Measurements from ENCODE around the gene KANSL1.
"Not testable (repeated sequence)": the region's sequence is repeated elsewhere in the genome, so short reads cannot be mapped to it uniquely, and the experiment has no call there.

The KANSL1 gene

DNA sequence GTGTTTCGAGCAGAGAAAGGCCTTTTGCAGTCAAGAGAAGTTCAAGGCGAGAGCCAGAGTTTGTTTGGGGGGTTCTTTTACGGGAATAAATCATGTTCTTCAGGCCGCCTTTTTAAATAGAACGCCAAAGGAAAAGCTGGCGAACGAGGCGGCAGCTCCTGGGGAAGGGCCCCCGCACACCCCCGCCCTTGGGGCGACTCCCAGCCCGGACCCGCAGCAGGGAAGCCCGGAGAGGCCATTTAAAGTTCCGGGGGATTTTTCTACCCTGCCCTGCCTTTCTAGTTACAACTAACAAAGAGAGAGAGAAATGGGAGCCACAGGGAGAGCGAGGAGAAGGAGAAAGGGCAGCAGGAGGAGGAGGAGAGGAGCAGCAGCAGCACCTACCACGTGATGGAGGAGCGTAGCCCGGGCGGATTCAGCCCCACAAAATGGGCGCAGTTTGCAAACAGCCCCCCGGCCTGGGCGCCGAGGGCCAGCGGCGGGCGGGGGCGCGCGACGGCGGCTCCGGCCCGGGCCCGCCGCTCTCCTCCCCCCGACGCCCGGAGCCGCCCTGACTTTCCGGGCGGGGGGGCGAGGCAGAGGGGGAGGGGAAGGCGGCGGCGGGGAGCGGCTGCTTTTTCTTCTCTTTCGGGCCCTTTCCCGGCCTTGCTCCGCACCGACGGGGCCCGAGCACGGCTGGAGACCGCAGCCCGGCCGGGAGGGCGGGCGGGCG is 634 bp downstream of the KANSL1 start:
- DNase-seq = peak; percentile 60

DNA sequence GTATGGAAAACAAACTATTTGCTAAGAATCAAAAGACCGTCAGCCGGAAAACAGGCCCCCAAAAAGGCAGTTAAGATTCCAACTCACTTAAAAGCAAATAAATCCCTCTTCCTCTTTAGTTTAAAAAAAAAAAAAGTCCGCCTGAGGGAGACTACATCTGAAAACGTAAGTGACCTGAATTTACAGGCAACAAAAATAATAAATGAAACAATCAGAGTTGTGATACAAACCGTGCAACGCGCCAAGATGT is 1.1 kb downstream of the KANSL1 start:
- DNase-seq = no peak

DNA sequence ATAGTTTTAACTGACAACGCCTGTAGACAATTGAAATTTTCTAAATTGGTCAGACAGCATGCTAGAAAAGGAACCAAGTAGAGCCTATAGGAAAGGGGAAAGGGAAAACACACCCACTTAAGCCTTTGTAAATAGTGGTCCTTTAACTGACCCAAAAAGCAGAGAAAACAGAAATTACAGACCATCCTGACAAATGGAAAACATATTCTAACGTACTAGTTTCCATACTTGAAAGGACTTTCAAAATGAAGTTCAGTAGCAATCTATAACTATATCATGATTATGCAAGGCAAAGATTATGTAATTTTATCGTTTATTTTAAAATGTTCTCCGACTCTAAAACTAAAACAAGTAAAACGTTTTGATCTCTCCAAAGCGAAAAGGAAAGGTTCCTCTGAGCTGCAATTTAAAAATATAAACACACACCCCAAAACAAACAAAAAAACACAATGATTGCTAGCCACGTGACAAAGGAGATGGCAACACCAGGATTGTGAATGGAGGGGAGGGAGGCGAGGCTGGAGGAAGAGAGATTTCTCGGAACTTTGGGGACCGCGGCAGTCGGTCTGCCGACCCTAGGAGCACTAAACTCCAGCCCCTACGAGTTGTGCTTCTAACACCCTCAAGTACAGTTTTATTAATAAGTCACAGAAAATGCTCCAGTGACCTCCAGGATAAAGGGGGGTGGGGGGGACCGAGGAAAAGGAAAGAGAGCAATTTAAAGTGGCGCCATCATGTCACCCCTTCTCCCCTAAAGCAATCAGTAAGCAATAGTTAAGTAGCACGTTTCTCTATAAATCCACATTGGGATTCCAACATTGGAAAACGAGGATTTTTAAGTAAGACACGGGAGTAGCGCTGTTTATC is 1.7 kb downstream of the KANSL1 start:
- peak; percentile 55 for DNase-seq

DNA sequence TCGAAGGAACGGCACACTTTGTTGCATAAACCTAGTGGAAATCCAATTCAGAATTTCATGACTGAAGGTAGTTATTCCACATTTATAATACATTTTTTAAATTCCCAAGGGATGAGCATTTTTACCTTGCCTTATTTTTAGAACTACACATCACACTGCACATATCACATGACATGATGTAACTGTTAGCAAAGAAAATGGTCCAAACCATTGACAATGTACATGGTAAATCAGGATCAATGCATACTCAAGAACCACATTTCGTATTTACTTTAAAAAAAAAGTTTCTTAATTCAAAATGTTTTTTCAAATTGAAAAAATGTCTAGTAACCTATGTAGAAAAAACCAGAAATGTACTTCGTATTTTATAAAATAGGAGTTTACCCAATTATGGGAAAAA is 2.5 kb downstream of the KANSL1 start:
- DNase-seq = no peak

DNA sequence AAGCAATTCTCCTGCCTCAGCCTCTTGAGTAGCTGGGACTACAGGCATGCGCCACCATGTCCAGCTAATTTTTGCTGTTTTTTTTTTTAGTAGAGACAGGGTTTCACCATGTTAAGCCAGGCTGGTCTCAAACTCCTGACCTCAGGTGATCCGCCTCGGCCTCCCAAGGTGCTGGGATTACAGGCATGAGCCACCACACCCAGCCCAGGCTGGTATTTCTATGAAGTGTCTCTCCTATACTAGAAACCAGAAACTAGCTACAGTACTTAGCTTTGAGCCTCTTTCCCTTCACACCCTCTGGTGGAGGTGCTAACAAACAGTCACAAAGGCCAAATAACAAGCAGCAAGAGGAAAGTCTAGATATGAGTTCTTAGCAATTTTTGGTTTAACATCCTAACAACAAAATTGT is 6.4 kb downstream of the KANSL1 start:
- DNase-seq = peak; percentile 65

DNA sequence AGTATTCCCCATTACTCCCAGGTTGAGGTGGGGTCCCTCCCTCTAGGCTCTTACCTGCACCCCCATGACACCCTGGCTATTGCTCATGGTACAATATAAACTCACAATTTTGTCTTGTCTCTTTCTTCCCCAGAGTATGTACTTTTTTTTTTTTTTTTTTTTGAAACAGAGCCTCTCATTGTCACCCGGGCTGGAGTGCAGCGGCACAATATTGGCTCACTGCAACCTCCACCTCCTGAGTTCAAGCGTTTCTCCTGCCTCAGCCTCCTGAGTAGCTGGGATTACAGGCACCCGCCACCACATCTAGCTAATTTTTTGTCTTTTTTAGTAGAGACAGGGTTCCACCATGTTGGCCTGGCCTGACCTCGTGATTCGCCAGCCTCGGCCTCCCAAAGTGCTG is 8.5 kb downstream of the KANSL1 start:
- DNase-seq = no peak

DNA sequence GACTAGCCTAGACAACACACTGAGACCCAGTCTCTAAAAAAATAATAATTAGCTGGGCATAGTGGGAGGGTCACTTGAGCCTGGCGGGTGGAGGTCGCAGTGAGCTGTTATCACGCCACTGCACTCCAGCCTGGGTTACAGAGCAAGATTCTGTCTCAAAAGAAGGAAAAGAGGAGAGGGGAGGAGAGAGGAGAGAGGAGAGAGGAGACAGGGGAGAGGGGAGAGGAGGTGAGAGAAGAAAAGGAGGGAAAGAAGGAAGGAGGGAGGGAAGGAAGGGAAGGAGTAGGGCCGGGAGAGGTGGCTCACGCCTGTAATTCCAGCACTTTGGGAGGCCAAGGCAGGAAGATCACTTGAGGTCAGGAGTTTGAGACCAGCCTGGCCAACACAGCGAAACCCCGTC is 9.8 kb downstream of the KANSL1 start:
- not testable (repeated sequence) for DNase-seq

DNA sequence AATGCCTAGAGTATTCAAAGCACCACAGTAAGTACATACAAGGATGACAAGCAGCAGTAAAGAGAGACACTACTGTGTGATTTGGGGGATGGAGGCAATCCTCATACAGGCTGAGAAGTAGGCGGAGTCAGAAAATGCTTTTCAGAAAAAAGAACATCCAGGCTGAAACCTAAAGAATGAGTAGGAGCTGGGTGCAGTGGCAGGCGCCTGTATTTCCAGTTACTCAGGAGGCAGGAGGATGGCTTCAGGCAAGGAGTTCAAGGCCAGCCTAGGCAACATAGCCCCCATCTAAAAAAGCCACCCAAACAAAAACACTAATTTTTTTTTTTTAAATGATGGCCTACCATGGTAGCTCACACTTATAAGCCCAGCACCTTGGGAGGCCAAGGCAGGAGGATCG is 10.3 kb downstream of the KANSL1 start:
- DNase-seq = no peak

DNA sequence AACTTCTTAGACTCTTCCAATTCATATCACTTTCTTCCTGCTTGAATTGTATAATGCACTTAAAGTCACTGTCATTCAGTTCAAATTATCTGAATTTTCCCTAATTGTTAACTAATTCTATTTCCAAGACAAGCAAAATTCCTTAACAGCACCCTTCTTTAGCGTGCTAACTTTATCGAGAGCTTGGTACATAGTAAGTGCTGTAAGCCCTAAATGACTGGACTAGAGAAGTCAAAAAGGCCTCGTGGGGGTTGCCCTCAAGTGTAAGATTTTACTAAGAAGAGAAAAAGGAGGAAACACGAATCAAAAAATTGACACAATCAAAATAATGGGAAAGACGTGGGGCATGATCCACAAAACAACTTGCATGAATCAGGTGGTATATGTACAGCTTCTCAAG is 11.3 kb downstream of the KANSL1 start:
- no peak for DNase-seq

DNA sequence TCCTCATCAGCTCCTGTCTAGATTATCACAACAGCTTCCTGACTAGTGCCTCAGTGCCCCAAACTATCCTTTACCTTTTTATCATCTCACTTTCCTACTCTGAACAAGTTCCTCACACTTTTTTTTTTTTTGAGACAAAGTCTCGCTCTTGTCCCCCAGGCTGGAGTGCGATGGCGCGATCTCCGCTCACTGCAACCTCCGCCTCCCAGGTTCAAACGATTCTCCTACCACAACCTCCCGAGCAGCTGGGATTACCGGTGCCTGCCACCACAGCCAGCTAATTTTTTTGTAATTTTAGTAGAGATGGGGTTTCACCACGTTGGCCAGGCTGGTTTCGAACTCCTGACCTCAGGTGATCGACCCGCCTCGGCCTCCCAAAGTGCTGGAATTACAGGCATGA is 11.9 kb downstream of the KANSL1 start:
- DNase-seq = not testable (repeated sequence)

DNA sequence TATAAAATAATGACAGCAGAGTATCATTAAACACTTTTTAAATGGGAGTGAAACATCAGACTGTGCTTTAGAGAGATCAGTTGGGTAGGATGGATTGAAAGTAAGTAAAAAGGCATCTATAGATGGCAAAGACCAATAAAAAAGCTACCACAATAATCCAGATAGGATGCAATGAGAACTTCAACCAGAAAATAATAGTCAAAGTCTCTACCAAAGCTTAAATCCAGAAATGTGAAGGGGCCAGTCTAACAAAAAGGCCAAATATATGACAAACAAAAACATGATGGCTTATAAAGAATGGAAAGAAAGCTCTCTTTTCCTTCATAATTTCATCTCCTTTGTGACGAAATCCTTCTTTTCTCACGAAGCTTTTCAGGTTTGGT is 12.3 kb downstream of the KANSL1 start:
- DNase-seq = no peak

DNA sequence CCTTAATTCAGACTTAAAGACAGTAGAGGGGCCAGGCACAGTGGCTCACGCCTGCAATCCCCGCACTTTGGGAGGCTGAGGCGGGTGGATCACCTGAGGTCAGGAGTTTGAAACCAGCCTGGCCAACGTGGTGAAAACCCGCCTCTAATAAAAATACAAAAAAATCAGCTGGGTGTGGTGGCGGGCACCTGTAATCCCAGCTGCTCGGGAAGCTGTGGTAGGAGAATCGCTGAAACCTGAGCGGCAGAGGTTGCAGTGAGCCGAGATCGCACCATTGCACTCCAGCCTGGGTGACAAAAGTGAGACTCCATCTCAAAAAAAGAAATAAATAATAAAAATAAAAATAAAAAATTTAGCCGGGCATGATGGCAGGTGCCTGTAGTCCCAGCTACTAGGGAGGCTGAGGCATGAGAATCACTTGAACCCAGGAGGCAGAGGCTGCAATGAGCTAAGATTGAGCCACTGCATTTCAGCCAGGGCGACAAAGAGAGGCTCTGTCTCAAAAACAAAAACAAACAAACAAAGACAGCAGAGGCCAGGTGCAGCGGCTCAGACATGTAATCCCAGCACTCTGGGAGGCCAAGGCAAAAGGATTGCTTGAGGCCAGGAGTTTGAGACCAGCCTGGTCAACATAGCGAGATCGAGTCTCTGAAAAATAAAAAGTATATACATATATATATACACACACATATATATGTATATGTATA is 12.9 kb downstream of the KANSL1 start:
- DNase-seq = not testable (repeated sequence)

DNA sequence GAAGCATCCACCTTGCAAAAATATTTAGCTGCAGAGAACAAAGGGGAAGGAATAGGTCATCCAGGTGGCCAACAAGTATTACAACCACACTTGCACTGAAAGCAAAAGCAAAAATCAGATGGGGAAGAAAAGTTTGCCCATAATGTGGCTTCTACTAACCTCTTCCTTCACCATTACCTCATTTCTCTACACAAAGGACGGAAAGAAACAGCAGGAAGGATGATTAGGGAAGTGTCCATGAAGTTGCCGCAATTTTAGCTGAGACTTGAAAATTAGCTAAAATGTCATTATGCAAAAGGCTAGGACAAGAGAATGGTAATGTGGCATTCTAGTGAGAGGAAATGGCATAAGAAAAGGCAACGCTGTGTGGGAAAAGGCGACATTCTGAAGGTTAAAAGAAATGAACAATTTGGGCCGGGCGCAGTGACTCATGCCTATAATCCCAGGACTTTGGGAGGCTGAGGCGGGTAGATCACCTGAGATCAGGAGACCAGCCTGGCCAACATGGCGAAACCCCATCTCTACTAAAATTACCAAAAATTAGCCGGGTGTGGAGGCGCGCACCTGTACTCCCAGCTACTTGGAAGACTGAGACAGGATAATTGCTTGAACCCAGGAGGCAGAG is 13.7 kb downstream of the KANSL1 start:
- DNase-seq = peak; percentile 97

DNA sequence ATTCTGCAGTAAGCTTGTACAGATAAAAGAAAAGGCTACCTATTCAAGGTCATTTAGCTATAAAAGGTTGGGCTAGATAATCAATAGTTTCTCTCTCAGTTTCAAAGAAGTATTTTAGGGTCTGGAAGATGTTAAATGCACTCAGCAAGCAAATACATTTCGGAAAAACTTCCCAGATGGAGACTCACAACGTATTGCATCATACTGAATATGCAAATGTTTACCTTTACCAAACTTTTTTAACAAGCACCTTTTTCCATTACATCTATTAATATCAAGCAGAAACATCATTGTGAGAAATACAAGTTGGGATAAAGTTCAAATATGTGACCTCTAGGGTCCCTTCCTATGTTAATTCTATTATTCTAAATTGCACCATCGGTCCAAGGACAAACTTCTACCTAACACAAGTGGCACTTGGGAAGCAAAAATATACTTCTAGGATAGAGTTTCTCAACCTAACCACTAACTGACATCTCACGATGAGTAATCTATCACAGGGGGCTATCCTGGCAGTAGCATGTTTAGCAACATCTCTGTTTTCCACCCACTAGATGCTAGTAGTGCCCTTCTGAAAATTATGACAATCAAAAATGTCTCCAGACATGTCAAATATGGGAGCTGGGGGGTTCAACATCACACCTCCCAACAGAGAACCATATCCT is 14.5 kb downstream of the KANSL1 start:
- peak; percentile 81 for DNase-seq

DNA sequence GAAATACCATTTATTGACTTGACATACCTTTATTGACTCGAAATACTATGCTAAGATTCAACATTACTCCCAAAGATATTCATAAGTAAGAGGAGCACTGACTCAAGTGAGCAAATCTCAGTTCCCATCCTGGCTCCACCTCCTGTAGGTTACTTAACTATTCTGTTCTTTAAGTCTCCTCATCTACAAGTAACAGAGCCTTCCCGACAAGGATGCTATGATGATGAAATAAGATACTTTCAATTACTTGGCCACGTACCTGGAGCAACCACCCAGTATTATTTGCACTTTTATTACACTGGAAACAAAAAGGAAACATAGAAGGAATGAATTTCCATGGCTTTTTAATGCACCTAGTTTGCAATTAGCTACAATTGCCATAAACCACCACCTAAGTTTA is 16.3 kb downstream of the KANSL1 start:
- no peak for DNase-seq

DNA sequence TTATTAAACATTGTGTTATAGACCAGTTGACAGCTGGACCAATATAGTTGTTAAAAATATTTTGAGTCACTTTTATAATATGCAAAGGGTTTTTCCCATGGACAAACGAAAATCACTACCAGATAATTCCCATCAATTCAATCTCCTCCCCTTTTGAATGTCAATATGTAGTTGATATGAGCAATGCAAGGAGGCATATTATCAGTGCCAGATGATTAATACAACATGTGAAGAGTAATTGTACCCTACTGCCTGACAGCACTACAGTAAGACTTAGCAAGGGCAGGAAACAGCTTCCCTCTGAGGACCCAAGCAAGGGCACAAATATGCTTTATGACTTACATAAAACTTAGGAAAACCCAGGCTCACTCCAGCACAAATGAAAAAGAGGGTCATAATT is 17.3 kb downstream of the KANSL1 start:
- no peak for DNase-seq

DNA sequence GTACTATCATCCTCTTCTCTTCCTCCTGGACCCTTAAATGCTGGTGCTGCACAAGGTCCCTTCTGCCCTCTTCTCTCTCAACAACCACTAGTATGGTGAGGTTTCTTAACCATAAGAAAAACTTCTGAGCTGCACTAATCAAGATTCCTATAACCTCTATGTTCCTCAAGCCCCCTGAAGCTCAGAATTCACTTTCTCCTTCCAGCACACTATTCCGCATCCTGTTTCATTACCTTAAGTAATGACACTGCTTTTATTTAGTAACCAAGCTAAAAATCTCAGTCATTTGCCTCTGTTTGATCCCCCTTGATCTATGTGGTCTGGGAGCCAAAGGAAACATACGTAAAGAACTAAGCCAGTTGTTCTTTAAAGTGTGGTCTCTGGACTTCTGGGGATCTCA is 20.1 kb downstream of the KANSL1 start:
- DNase-seq = no peak

DNA sequence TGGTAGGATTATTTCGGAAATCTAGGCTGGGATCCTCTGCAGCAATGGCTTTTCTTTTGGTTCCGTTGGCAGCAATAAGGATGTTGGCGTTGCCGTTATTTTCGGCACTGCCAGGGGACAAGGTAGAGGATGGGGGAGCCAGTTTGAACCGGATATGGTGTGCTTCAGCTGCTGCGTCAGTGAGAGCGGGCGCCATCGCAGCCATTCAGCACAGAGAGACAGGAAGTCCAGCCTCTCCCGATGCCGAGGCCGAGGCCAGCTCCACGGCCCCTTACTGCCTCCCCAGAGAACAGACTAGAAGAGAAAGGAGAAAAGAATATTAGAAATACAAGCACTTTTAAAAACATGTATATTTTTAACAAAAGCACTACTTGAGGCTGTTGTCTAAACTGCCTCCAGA is 21.3 kb downstream of the KANSL1 start:
- DNase-seq = no peak

DNA sequence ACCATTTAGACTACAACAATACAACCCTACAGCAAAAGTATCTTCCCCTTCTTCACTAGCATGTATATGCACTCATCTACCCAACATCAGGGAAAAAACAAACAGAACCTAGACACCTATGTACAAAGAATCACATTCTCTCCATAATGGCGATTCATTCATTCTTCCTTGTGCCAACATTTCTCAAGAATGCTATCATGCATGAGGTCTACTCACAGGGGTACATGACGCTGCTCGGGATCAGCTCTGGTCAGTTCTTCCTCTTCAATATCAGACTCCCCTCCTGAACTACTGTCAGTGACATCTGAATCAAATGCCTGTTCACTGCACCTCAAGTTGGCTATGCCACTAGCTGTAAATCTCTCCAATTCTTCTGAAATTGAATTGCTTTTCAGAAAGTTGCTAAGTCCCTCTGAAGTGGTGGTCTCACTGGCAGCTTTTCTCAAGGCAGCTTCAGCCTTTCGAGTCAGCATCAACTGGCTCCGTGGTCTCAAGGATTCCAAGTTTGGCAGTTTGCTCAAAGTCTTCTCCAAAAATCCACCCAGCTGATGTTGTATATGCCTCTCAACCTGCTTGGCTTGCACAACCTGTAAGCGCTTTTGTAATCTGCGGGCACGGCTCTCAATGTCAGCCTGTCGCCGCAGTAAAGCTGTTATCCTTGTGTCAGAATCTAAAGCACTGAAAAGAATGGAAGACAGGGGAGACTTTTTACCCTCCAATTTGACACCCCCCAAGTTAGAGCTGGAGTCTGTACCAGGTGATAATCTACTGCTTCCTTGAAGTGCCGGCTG is 22.4 kb downstream of the KANSL1 start:
- DNase-seq = no peak

DNA sequence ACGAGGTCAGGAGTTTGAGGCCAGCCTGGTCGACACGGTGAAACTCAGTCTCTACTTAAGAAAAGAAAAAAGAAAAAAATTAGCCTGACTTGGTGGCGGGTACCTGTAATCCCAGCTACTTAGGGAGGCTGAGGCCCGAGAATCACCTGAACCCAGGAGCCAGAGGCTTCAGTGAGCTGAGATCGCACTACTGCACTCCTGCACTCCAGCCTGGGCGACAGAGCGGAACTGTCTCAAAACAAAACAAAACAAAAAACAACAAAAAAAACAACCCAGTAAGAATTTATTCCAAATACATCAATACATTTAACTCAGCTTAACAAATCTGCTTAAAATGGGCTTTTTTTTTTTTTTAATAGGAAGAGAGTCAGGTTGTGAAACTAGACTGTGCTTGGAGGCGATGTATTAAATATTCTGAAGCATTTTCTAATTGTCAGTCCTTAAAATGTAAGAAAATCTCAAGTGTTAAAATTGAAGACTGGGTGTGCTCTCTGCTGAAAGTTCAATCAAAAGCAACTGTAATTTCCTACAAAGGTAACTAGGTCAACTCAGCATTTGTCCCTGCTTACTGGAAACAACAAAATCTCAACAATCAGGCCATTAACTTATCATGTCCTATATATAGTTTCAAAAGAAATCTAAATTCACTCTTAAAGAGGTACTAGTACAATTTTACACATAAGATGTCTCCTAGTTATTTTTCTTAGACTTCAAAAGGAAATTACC is 23.2 kb downstream of the KANSL1 start:
- no peak for DNase-seq

DNA sequence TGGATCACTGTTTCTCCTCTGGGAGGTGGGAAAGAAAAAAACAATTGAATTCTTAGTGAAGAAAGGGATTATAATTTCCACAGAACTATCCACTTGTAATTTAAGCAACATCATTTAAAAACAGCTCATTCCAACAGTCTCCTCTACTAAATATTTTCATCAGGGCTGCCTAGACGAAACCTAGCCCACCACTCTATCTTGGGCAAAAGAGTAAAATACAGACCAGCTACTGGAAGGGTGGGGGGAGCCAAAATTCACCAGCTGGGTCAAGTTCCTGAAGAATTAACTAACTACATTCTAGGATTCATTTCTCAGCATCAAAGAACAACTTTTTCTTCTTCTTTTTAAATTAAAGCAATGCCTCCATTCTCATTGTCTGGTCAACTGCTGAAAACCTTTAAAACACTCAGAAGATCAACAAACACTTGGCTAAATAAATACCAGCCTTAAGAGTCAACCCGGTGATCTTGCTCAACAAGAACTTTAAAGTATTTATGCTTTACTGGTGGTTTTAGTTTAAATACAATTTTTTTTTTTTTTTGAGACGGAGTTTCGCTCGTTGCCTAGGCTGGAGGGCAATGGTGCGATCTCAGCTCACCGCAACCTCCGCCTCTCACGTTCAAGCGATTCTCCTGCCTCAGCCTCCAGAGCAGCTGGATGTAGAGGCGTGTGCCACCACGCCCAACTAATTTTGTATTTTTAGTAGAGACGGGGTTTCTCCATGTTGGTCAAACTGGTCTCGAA is 25.2 kb downstream of the KANSL1 start:
- DNase-seq = no peak
